GM10248 (cell line): ENCODE results near the gene CASP10.

Experiments used
- CTCF ChIA-PET: fragments of 300-600 bp; sonication (Branson Sonifier 250); formaldehyde crosslinking; extraction: SDS; loops from one replicate; lab custom pipeline; 2021; ENCODE audit warnings: antibody characterized with exemption; lab: Yijun Ruan, JAX
- POLR2A ChIA-PET: fragments of 350-650 bp; sonication (Branson Sonifier 250); formaldehyde crosslinking; extraction: SDS; loops from one replicate; lab custom pipeline; 2020; ENCODE audit warnings: antibody characterized with exemption; lab: Yijun Ruan, JAX
- DNase-seq: peaks from one replicate; pipeline ENCODE4 v3.0.0; 2012; ENCODE audit errors: extremely low spot score
- CTCF ChIP-seq: IDR thresholded peaks from 2 replicates; pipeline ENCODE4 v1.5.1; 2012; ENCODE audit warnings: mild to moderate bottlenecking, low read depth; ENCODE audit errors: extremely low read depth, missing control alignments, control extremely low read depth

The CASP10 gene

GRCh38 chr2:201185863-201186262 lies 2.9 kb downstream of the CASP10 start:
- ChIA-PET CTCF (interaction anchor here (0.7 to 5.3 kb wide), 3 partner anchors 8 to 178 kb away, joined by 4 to 25 read pairs (median 5); no protein-coding TSS in a partner anchor), POLR2A (no interaction called here)
- no peak for DNase-seq
- no peak for TF ChIP-seq CTCF

DNA sequence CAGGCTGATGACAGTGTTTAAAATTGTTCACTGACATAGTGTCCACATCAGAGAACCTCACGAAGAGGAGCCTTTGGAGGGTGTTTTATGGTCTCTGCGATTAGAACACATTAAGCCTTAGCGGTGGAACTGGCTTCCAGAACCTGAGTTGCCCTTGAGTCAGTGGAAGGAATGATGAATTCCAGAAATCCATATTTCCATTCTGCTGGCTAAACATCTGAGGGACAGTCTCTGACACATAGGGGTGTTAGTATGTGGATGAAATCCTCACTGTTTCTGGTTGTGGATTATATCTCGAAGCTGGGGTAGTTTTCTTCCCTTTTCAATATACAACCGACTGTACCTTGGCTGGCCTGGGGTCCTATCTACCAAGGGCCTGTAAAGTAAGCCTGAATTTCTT lies 4.0 kb downstream of the CASP10 start:
- POLR2A ChIA-PET = no interaction called here
- no peak for DNase-seq
- no peak for TF ChIP-seq CTCF
- CTCF ChIA-PET = interaction anchor here (1.9 to 5.3 kb wide), 2 partner anchors 9 to 45 kb away, joined by 5 to 25 read pairs; no protein-coding TSS in a partner anchor

GRCh38 chr2:201188449-201188848 lies 5.5 kb downstream of the CASP10 start:
- no peak for TF ChIP-seq CTCF
- no peak for DNase-seq
- CTCF ChIA-PET = interaction anchor here (1.4 to 5.3 kb wide), 2 partner anchors 11 to 44 kb away, joined by 5 to 25 read pairs; no protein-coding TSS in a partner anchor
- POLR2A ChIA-PET = no interaction called here

- ChIA-PET POLR2A (no interaction called here), CTCF (interaction anchor here (1.4 to 2.9 kb wide), 5 partner anchors 8 to 290 kb away, joined by 4 to 17 read pairs (median 7); partner anchors contain the start of gene CASP10)
- no peak for DNase-seq
- TF ChIP-seq CTCF = no peak
These were observed 8.4 kb downstream of the CASP10 start for GRCh38 chr2:201191132-201191875.

- POLR2A ChIA-PET = interaction anchor here (0.8 kb wide), 1 partner anchor 38 kb away, joined by 3 read pairs; no protein-coding TSS in a partner anchor
- CTCF ChIA-PET = interaction anchor here (0.7 to 3.8 kb wide), 12 partner anchors 10 to 293 kb away, joined by 3 to 28 read pairs (median 6); partner anchors contain the start of gene CASP10
- TF ChIP-seq CTCF = no peak
- DNase-seq = peak; percentile 73
These were observed 11.2 kb downstream of the CASP10 start for GRCh38 chr2:201194097-201194496.

GRCh38 chr2:201195331-201195730 lies 12.4 kb downstream of the CASP10 start:
- POLR2A ChIA-PET = no interaction called here

More at GRCh38 chr2:201195331-201195730, 12.4 kb downstream of the CASP10 start:
- no peak for TF ChIP-seq CTCF
- CTCF ChIA-PET = interaction anchor here (1.5 to 3.8 kb wide), 7 partner anchors 9 to 289 kb away, joined by 3 to 28 read pairs (median 10); partner anchors contain the start of gene CASP10
- no peak for DNase-seq
